K562 (cell line): ENCODE results near the gene BFSP2. TPM values are rescaled to one million over a fixed set of nuclear protein-coding genes. Genes with fewer than 3 reads are reported as not detected.

Experiments
- ATAC-seq: fragments of 200-7000 bp; cut with Tn5 transposase; 3 replicates; pipeline ENCODE4 v1.9.1; 2020; ENCODE audit warnings: moderate library complexity
- BruUV-seq: library from RNA; stranded (reverse); fragments of 400-500 nt; replicated peaks from 2 replicates; lab custom pipeline; 2021; lab: Mats Ljungman, UMichigan
- CTCF ChIA-PET: fragments of 300-600 bp; formaldehyde crosslinking; extraction: SDS; loops from one replicate; lab custom pipeline; 2021; ENCODE audit warnings: low intra/inter-chr PET ratio; lab: Yijun Ruan, JAX
- POLR2A ChIA-PET: fragments of 300-600, 350-650 bp; sonication (Branson Sonifier 250); formaldehyde crosslinking; extraction: SDS; loops from one replicate; lab custom pipeline; 2021; ENCODE audit warnings: antibody characterized with exemption, inconsistent platforms; lab: Yijun Ruan, JAX
- DNase-seq, 4 experiments: peaks; one replicate each; pipeline versions ENCODE4 v3.0.0 to v3.0.0-alpha.2; 2011 to 2018; ENCODE audit warnings: low spot score in 3 of 4, mixed read lengths in 3 of 4; ENCODE audit errors: extremely low read depth in 1 of 4
- FAIRE-seq: peaks from 2 replicates; lab custom pipeline; 2011; peaks lifted over from hg19 to GRCh38; lab: Jason Lieb, UNC
- H2AFZ ChIP-seq: 2 replicates; pipeline ENCODE4 v1.6.0; 2011; ENCODE audit warnings: low read depth, low read length, control low read depth, inconsistent platforms
- H3K27ac ChIP-seq: fragments of 200-600 bp; 3 replicates; pipeline ENCODE4 v1.8.0; 2011; ENCODE audit warnings: low read depth, mild to moderate bottlenecking, control low read depth, inconsistent platforms, low read length, moderate library complexity, mixed read lengths; ENCODE audit errors: extremely low read depth
- H3K27me3 ChIP-seq, 2 experiments: fragments of 300-600 bp in 1 of 2; 2 replicates in 1 of 2; 3 replicates in 1 of 2; pipeline versions ENCODE4 v1.6.0 to v1.8.0; 2011; ENCODE audit warnings: inconsistent platforms in 2 of 2, low read length in 2 of 2, mild to moderate bottlenecking in 1 of 2, mixed read lengths in 1 of 2, moderate library complexity in 1 of 2; ENCODE audit not compliant: control insufficient read depth in 2 of 2, insufficient read depth in 2 of 2
- H3K36me3 ChIP-seq: fragments of 300-600 bp; 3 replicates; pipeline ENCODE4 v1.8.0; 2011; ENCODE audit warnings: mild to moderate bottlenecking, low read length, inconsistent platforms; ENCODE audit not compliant: control insufficient read depth, insufficient read depth
- H3K4me1 ChIP-seq, 2 experiments: fragments of 200-600 bp in 1 of 2; replicated peaks in 1 of 2; 2 replicates in 1 of 2; 3 replicates in 1 of 2; pipeline versions ENCODE4 v1.5.1 to v1.8.0; 2011; ENCODE audit warnings: inconsistent platforms in 2 of 2, low read length in 2 of 2, mild to moderate bottlenecking in 1 of 2, mixed read lengths in 1 of 2, moderate library complexity in 1 of 2; ENCODE audit not compliant: control insufficient read depth in 2 of 2, insufficient read depth in 2 of 2
- H3K4me2 ChIP-seq: 2 replicates; pipeline ENCODE4 v1.6.1; 2011; ENCODE audit warnings: low read length, control low read depth, inconsistent platforms, mixed read lengths; ENCODE audit not compliant: insufficient read depth
- H3K4me3 ChIP-seq: fragments of 200-600 bp; sonication (generic), shearing (Covaris generic); 2 replicates; pipeline ENCODE4 v1.5.1; 2016; ENCODE audit warnings: control low read depth, inconsistent platforms
- H3K79me2 ChIP-seq: fragments of 200-600 bp; 3 replicates; pipeline ENCODE4 v1.8.0; 2011; ENCODE audit warnings: low read length, inconsistent platforms; ENCODE audit not compliant: control insufficient read depth, insufficient read depth
- H3K9ac ChIP-seq, 2 experiments: 2 replicates each; pipeline versions ENCODE4 v1.6.0 to v1.6.1; 2011; ENCODE audit warnings: low read depth in 2 of 2, low read length in 2 of 2, control low read depth in 1 of 2, inconsistent platforms in 1 of 2, mild to moderate bottlenecking in 1 of 2, mixed read lengths in 1 of 2; ENCODE audit not compliant: insufficient read depth in 1 of 2
- H3K9me1 ChIP-seq: one replicate; pipeline ENCODE4 v1.6.0; 2011; ENCODE audit warnings: inconsistent platforms, mild to moderate bottlenecking, low read length, moderate library complexity; ENCODE audit not compliant: control insufficient read depth, insufficient read depth
- H3K9me3 ChIP-seq: replicated peaks from 2 replicates; pipeline ENCODE4 v1.5.1; 2011; ENCODE audit warnings: low read depth, low read length, inconsistent platforms; ENCODE audit not compliant: control insufficient read depth, insufficient read depth
- H4K20me1 ChIP-seq: replicated peaks from 2 replicates; pipeline ENCODE4 v1.6.1; 2011; ENCODE audit warnings: low read length, inconsistent platforms, mixed read lengths; ENCODE audit not compliant: control insufficient read depth, insufficient read depth
- BCOR ChIP-seq: fragments of 450-650 bp; IDR thresholded peaks from 2 replicates; pipeline ENCODE4 v1.6.1; 2016
- CEBPB ChIP-seq: fragments of 450-650 bp; IDR thresholded peaks from 2 replicates; pipeline ENCODE4 v1.6.1; 2016; ENCODE audit warnings: missing genetic modification characterization, missing compliant biosample characterization
- CEBPG ChIP-seq, 3 experiments: fragments of 200-800 bp in 1 of 3; sonication (Bioruptor generic) in 1 of 3; sonication (generic) in 1 of 3; formaldehyde crosslinking in 1 of 3; IDR thresholded peaks in 2 of 3; conservative IDR thresholded peaks in 1 of 3; 2 replicates each; pipeline versions ENCODE4 v1.6.1 to v1.8.0; 2016 to 2022; ENCODE audit warnings: missing compliant biosample characterization in 2 of 3, missing genetic modification characterization in 2 of 3, mild to moderate bottlenecking in 1 of 3, missing genetic modification reagents in 1 of 3
- EHMT2 ChIP-seq: fragments of 450-650 bp; IDR thresholded peaks from 2 replicates; pipeline ENCODE4 v1.6.1; 2018; ENCODE audit warnings: antibody characterized with exemption
- FUS ChIP-seq: fragments of 200-400 bp; formaldehyde crosslinking; optimal IDR thresholded peaks from 2 replicates; pipeline ENCODE3; 2017; ENCODE audit warnings: low read depth, low read length
- HDAC1 ChIP-seq, 2 experiments: fragments of 450-650 bp; IDR thresholded peaks; 2 replicates each; pipeline ENCODE4 v1.6.1; 2016 to 2017; ENCODE audit warnings: inconsistent platforms in 1 of 2, mild to moderate bottlenecking in 1 of 2, moderate library complexity in 1 of 2
- LEF1 ChIP-seq: fragments of 450-650 bp; IDR thresholded peaks from 2 replicates; pipeline ENCODE4 v1.6.1; 2016; ENCODE audit warnings: mild to moderate bottlenecking
- MCM7 ChIP-seq, 2 experiments: fragments of 450-650 bp; IDR thresholded peaks; 2 replicates each; pipeline ENCODE4 v1.6.1; 2016 to 2018
- NR2F6 ChIP-seq: fragments of 450-650 bp; formaldehyde crosslinking; IDR thresholded peaks from 2 replicates; pipeline ENCODE4 v1.4.0; 2020; ENCODE audit warnings: mild to moderate bottlenecking
- PHB2 ChIP-seq: fragments of 450-650 bp; IDR thresholded peaks from 2 replicates; pipeline ENCODE4 v1.6.1; 2017; ENCODE audit warnings: low read depth
- RAD21 ChIP-seq, 2 experiments: fragments of 250-450 bp in 1 of 2; fragments of 450-650 bp in 1 of 2; sonication (Bioruptor Pico) in 1 of 2; formaldehyde crosslinking in 1 of 2; IDR thresholded peaks in 1 of 2; conservative IDR thresholded peaks in 1 of 2; 2 replicates each; pipeline versions ENCODE4 v1.4.0 to v1.8.0; 2020 to 2022; ENCODE audit warnings: mild to moderate bottlenecking in 2 of 2, moderate library complexity in 1 of 2
- RCOR1 ChIP-seq, 2 experiments: IDR thresholded peaks; 2 replicates each; pipeline ENCODE4 v1.6.1; 2012; ENCODE audit warnings: low read depth in 2 of 2, low read length in 2 of 2, borderline replicate concordance in 1 of 2, improper control_type of control experiment in 1 of 2
- SIN3A ChIP-seq, 2 experiments: fragments of 150-350 bp in 1 of 2; IDR thresholded peaks; 2 replicates each; pipeline ENCODE4 v1.6.1; 2011 to 2016; ENCODE audit warnings: borderline replicate concordance in 2 of 2, low read depth in 2 of 2, low read length in 2 of 2, mild to moderate bottlenecking in 2 of 2, moderate library complexity in 2 of 2; ENCODE audit not compliant: control insufficient read depth in 1 of 2
- SLC30A9 ChIP-seq: fragments of 250-450 bp; sonication (Bioruptor Pico); IDR thresholded peaks from 2 replicates; pipeline ENCODE4 v1.8.0; 2022; ENCODE audit warnings: mild to moderate bottlenecking, moderate library complexity
- SMC3 ChIP-seq: conservative IDR thresholded peaks from 2 replicates; pipeline ENCODE4 v1.6.1; 2011; ENCODE audit warnings: low read depth, low read length, improper control_type of control experiment; ENCODE audit not compliant: insufficient read depth
- ZNF583 ChIP-seq: fragments of 250-450 bp; sonication (Bioruptor Pico); IDR thresholded peaks from 2 replicates; pipeline ENCODE4 v1.4.0; 2020
- ZNF668 ChIP-seq: fragments of 250-450 bp; sonication (Bioruptor Pico); IDR thresholded peaks from 2 replicates; pipeline ENCODE4 v1.8.0; 2022; ENCODE audit warnings: mild to moderate bottlenecking, inconsistent platforms
- ZNF717 ChIP-seq: fragments of 250-450 bp; sonication (Bioruptor Pico); IDR thresholded peaks from 2 replicates; pipeline ENCODE4 v1.5.0; 2021
- ZSCAN29 ChIP-seq: fragments of 450-650 bp; IDR thresholded peaks from 2 replicates; pipeline ENCODE4 v1.6.1; 2017
- WGBS: fragments of 100-300 bp; shearing (Covaris generic); methylation state at CpG from one replicate; pipeline ENCODE4 v1.1.6; 2016; ENCODE audit warnings: low coverage, mixed read lengths; ENCODE audit not compliant: insufficient coverage; ENCODE audit errors: missing lambda C conversion rate; 5-methylcytosine and 5-hydroxymethylcytosine counted together
- in situ Hi-C: fragments of 300-500 bp; cut with MboI; formaldehyde crosslinking; loops from 4 replicates; pipeline ENCODE4 v1.15.0; 2018; ENCODE audit warnings: inconsistent platforms, mixed read lengths
- intact Hi-C: fragments of 100-400 bp; cut with micrococcal nuclease; formaldehyde crosslinking; loops from 2 replicates; pipeline ENCODE4 v1.14.2; 2022
- polyA plus RNA-seq, 8 experiments: library from polyadenylated mRNA; depleted of rRNA in 4 of 8; stranded (reverse) in 5 of 8; unstranded in 3 of 8; fragments of >200 nt; fragmentation: Nextera tagmentation in 2 of 8; fragmentation: Illumina TruSeq in 1 of 8; extraction: Ambion mirVana in 2 of 8; extraction: Trizol in 1 of 8; gene quantifications; 2 replicates each; pipeline versions ENCODE4 v1.2.1 to v1.2.3, GENCODE V29; 2011 to 2014; ENCODE audit warnings: inconsistent platforms in 1 of 8, missing spikeins in 1 of 8
- total RNA-seq, 7 experiments: library from RNA; depleted of rRNA in 6 of 7; stranded (reverse); fragments of >200 nt in 6 of 7; fragmentation: Illumina TruSeq in 2 of 7; extraction: Trizol in 2 of 7; gene quantifications; 2 replicates each; pipeline versions ENCODE4 v1.2.1 to v1.2.3, GENCODE V29; 2011 to 2021; ENCODE audit warnings: low replicate concordance in 1 of 7
- TF ChIP-seq, protein P1 (sequence below): fragments of 450-650 bp; formaldehyde crosslinking; IDR thresholded peaks from 2 replicates; pipeline ENCODE4 v1.4.0; 2020; ENCODE audit warnings: mild to moderate bottlenecking, mixed read lengths
- TF ChIP-seq, protein P2 (sequence below): fragments of 450-650 bp; formaldehyde crosslinking; IDR thresholded peaks from 2 replicates; pipeline ENCODE4 v1.4.0; 2020; ENCODE audit warnings: mild to moderate bottlenecking
- TF ChIP-seq, protein P3 (sequence below): sonication (generic); formaldehyde crosslinking; IDR thresholded peaks from 2 replicates; pipeline ENCODE4 v1.9.0; 2022; ENCODE audit warnings: mild to moderate bottlenecking, missing genetic modification reagents

BFSP2 gene
- total and polyA plus RNA-seq, 9 of the 15 experiments (the other 6 are each of a cell fraction or from before 2014, with no cell fraction given): not detected

DNA sequence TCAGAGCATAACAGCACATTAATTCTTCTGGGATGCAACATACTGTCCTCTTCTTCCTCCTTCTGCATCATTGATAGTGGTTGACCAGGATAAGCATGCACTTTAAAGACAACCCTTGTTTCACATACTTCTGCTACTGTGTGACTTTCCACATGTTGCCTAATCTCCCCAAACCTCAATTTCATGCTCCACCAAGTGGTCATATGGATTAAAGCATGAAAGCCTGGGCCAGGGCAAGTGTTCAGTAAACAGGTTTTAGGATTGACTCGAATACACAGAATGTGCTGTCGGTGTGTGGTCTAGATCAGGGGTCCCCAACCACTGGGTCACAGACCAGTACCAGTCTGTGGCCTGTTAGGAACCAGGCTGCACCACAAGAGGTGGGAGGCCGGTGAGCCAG, 22.5 kb upstream of the BFSP2 start:
- Histone ChIP-seq H3K9me1 (no peaks in the 10 kb centered on the region), H3K9me3 (no peaks in the 10 kb centered on the region), H3K4me3 (no peak overlapping the region), H3K36me3 (no peaks in the 10 kb centered on the region), H3K4me2 (no peak overlapping the region), H3K27me3 (no peaks in the 10 kb centered on the region; a peak in 1 of 5 replicates), H3K27ac (no peak overlapping the region), H3K9ac (no peak overlapping the region), H3K4me1 (no peaks in the 10 kb centered on the region; a peak in 2 of 5 replicates), H2AFZ (no peak overlapping the region), H4K20me1 (no peaks in the 10 kb centered on the region), H3K79me2 (no peaks in the 10 kb centered on the region)
- no TSS peak for BruUV-seq
- in situ Hi-C loops: loop anchor here (25.0 kb wide), 1 partner anchor 340 kb away; the partner anchor contains the start of gene TMEM108
- ATAC-seq (peak; percentile 71), DNase-seq (peak in 2 of 4 experiments; percentile 18 to 24), FAIRE-seq (no peak)
- WGBS: 20% methylated on average over 3 of the region's 3 CpGs
- CTCF ChIA-PET: interaction anchor here (1.5 to 2.0 kb wide), 3 partner anchors 336 to 652 kb away, joined by 4 to 10 read pairs (median 5); no protein-coding TSS in a partner anchor
- intact Hi-C loops: loop anchor here (2.0 to 5.0 kb wide), 2 partner anchors 45 to 337 kb away; no protein-coding TSS in a partner anchor
- POLR2A ChIA-PET: interaction anchor here (0.7 to 1.1 kb wide), 2 partner anchors 12 to 336 kb away, joined by 3 to 5 read pairs; no protein-coding TSS in a partner anchor
- no peak for TF ChIP-seq ZNF583 (CRISPR knock-in tag)
- no peak for TF ChIP-seq HDAC1 (IDR thresholded peaks at IDR 0.05)
- TF ChIP-seq CEBPG (CRISPR knock-in tag; IDR thresholded peaks at IDR 0.05): no peak; the same call in 1 of the 2 replicates
- TF ChIP-seq CEBPG (tag; conservative IDR thresholded peaks at IDR 0.05 in 1 of 2, IDR thresholded peaks at IDR 0.05 in 1 of 2): peak in 1 of 2 experiments; percentile 30; a peak in 1 of 4 replicates
- no peak for TF ChIP-seq FUS
- TF ChIP-seq, protein P1, sequence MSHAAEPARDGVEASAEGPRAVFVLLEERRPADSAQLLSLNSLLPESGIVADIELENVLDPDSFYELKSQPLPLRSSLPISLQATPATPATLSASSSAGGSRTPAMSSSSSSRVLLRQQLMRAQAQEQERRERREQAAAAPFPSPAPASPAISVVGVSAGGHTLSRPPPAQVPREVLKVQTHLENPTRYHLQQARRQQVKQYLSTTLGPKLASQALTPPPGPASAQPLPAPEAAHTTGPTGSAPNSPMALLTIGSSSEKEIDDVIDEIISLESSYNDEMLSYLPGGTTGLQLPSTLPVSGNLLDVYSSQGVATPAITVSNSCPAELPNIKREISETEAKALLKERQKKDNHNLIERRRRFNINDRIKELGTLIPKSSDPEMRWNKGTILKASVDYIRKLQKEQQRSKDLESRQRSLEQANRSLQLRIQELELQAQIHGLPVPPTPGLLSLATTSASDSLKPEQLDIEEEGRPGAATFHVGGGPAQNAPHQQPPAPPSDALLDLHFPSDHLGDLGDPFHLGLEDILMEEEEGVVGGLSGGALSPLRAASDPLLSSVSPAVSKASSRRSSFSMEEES (CRISPR knock-in tag): no peak
- no peak for TF ChIP-seq LEF1
- no peak for TF ChIP-seq ZNF717 (CRISPR knock-in tag)
- TF ChIP-seq EHMT2: no peak
- TF ChIP-seq ZNF668: no peak
- no peak for TF ChIP-seq BCOR
- TF ChIP-seq CEBPB: peak; percentile 75
- TF ChIP-seq ZSCAN29: no peak
- TF ChIP-seq, protein P2, sequence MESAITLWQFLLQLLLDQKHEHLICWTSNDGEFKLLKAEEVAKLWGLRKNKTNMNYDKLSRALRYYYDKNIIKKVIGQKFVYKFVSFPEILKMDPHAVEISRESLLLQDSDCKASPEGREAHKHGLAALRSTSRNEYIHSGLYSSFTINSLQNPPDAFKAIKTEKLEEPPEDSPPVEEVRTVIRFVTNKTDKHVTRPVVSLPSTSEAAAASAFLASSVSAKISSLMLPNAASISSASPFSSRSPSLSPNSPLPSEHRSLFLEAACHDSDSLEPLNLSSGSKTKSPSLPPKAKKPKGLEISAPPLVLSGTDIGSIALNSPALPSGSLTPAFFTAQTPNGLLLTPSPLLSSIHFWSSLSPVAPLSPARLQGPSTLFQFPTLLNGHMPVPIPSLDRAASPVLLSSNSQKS (CRISPR knock-in tag): no peak
- TF ChIP-seq MCM7 (IDR thresholded peaks at IDR 0.05): no peak
- no peak for TF ChIP-seq SIN3A (IDR thresholded peaks at IDR 0.05; ENCODE audit: borderline replicate concordance in 2 of 2, control insufficient read depth in 1 of 2, low read depth in 2 of 2, low read length in 2 of 2)
- TF ChIP-seq PHB2: no peak
- no peak for TF ChIP-seq SLC30A9
- TF ChIP-seq RCOR1 (IDR thresholded peaks at IDR 0.05; ENCODE audit: borderline replicate concordance in 1 of 2, low read depth in 2 of 2, low read length in 2 of 2): no peak
- TF ChIP-seq NR2F6: no peak
- peak; percentile 31; the same call in 1 of the 2 replicates for TF ChIP-seq SMC3
- TF ChIP-seq, protein P3, sequence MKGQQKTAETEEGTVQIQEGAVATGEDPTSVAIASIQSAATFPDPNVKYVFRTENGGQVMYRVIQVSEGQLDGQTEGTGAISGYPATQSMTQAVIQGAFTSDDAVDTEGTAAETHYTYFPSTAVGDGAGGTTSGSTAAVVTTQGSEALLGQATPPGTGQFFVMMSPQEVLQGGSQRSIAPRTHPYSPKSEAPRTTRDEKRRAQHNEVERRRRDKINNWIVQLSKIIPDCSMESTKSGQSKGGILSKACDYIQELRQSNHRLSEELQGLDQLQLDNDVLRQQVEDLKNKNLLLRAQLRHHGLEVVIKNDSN: no peak
- TF ChIP-seq RAD21 (CRISPR knock-in tag; conservative IDR thresholded peaks at IDR 0.05 in 1 of 2, IDR thresholded peaks at IDR 0.05 in 1 of 2): peak; percentile 44 to 57
